ENCODE data around the gene GTF3C4. TPM values are rescaled to one million over a fixed set of nuclear protein-coding genes. Genes with fewer than 3 reads are reported as not detected.

GTF3C4 gene
- polyA plus RNA-seq, 2 of the 4 experiments (the other 2 are of a cell fraction) = 9.0 to 15.4 TPM

DNA sequence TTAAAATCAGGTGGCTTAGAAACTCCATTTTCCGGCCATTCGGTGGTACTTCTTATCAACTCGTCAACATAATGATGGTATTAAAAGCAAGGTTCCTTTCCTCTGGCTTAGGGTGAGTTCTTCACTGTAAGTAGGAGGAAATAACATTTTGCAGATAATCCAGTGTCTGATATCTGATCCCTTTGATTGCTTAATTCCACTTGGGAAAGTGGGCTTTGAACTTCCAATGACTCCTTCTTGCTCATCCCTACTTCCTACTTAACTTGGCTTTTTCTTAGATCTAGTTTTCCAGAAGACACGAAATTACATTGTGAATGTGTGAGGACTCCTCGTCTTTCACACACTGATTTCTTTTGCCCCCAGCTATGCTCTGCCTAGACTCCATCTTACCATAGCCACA is 32.0 kb upstream of the GTF3C4 start:
- DNase-seq (ENCODE audit: low read depth in 1 of 2, low spot score in 1 of 2) (no peak), ATAC-seq (no peak), FAIRE-seq (no peak)
- TF ChIP-seq EHMT2 (IDR thresholded peaks at IDR 0.05; ENCODE audit: low read depth) = no peak
- TF ChIP-seq RARB (CRISPR knock-in tag; IDR thresholded peaks at IDR 0.05) = no peak
- TF ChIP-seq NFE2L2 (conservative IDR thresholded peaks at IDR 0.05; ENCODE audit: low read length) = no peak
- TF ChIP-seq HEYL (CRISPR knock-in tag; IDR thresholded peaks at IDR 0.05) = no peak
- TF ChIP-seq, protein P1, sequence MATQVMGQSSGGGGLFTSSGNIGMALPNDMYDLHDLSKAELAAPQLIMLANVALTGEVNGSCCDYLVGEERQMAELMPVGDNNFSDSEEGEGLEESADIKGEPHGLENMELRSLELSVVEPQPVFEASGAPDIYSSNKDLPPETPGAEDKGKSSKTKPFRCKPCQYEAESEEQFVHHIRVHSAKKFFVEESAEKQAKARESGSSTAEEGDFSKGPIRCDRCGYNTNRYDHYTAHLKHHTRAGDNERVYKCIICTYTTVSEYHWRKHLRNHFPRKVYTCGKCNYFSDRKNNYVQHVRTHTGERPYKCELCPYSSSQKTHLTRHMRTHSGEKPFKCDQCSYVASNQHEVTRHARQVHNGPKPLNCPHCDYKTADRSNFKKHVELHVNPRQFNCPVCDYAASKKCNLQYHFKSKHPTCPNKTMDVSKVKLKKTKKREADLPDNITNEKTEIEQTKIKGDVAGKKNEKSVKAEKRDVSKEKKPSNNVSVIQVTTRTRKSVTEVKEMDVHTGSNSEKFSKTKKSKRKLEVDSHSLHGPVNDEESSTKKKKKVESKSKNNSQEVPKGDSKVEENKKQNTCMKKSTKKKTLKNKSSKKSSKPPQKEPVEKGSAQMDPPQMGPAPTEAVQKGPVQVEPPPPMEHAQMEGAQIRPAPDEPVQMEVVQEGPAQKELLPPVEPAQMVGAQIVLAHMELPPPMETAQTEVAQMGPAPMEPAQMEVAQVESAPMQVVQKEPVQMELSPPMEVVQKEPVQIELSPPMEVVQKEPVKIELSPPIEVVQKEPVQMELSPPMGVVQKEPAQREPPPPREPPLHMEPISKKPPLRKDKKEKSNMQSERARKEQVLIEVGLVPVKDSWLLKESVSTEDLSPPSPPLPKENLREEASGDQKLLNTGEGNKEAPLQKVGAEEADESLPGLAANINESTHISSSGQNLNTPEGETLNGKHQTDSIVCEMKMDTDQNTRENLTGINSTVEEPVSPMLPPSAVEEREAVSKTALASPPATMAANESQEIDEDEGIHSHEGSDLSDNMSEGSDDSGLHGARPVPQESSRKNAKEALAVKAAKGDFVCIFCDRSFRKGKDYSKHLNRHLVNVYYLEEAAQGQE (IDR thresholded peaks at IDR 0.05) = no peak
- TF ChIP-seq, protein P2, sequence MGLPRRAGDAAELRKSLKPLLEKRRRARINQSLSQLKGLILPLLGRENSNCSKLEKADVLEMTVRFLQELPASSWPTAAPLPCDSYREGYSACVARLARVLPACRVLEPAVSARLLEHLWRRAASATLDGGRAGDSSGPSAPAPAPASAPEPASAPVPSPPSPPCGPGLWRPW (IDR thresholded peaks at IDR 0.05) = no peak
- TF ChIP-seq ZSCAN20 (CRISPR knock-in tag; IDR thresholded peaks at IDR 0.05) = no peak
- TF ChIP-seq GATA3 (IDR thresholded peaks at IDR 0.05; ENCODE audit: borderline replicate concordance) = no peak
- H3K27ac ChIP-seq = no peak overlapping the region
- no peaks in the 10 kb centered on the region for H3K9me3 ChIP-seq
- H3K4me2 ChIP-seq = no peak overlapping the region
- 89% methylated on average over 5 of the region's 5 CpGs for WGBS (ENCODE audit: missing lambda C conversion rate)
- no peaks in the 10 kb centered on the region for H3K4me1 ChIP-seq
- CTCF ChIA-PET = interaction anchor here (0.7 to 1.6 kb wide), 2 partner anchors 16 to 80 kb away, joined by 3 read pairs; no protein-coding TSS in a partner anchor
- POLR2A ChIA-PET = no interaction called here
- H3K4me3 ChIP-seq = no peak overlapping the region

DNA sequence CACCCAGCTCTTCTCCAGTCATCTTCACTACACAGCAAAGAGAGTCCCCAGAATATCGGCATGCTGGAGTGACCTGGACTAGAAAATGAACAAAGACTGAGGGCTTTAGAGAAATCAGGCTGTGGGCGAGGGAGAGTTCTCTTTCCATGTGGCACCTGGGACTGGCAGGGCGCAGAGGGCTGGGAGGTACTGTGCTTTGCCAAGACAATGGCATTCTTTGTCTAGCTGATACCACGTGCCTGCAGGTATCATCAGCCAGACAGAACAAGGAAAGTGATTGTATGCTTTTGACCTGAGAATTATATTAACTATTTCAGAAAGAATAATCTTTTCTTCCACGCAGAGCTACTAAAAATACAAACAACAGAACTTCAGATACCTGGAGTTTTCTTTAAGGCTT is 30.9 kb upstream of the GTF3C4 start:
- ATAC-seq (no peak), FAIRE-seq (no peak), DNase-seq (ENCODE audit: low read depth in 1 of 2, low spot score in 1 of 2) (no peak)
- TF ChIP-seq TFCP2L1 (CRISPR knock-in tag; IDR thresholded peaks at IDR 0.05) = no peak
- no peak for TF ChIP-seq FOSL2 (IDR thresholded peaks at IDR 0.05)
- no peak for TF ChIP-seq FOSL2 (CRISPR knock-in tag; IDR thresholded peaks at IDR 0.05)
- no peak for TF ChIP-seq FOXS1 (CRISPR knock-in tag; IDR thresholded peaks at IDR 0.05)
- TF ChIP-seq POLR2A (IDR thresholded peaks at IDR 0.05; ENCODE audit: low read length) = no peak
- no peak for TF ChIP-seq POLR2AphosphoS2 (conservative IDR thresholded peaks at IDR 0.05; ENCODE audit: low read length)
- TF ChIP-seq TP53 (CRISPR knock-in tag; IDR thresholded peaks at IDR 0.05) = no peak
- TF ChIP-seq, protein P1 (IDR thresholded peaks at IDR 0.05) = no peak
- no peak for TF ChIP-seq EP300 (IDR thresholded peaks at IDR 0.05)
- TF ChIP-seq, protein P3, sequence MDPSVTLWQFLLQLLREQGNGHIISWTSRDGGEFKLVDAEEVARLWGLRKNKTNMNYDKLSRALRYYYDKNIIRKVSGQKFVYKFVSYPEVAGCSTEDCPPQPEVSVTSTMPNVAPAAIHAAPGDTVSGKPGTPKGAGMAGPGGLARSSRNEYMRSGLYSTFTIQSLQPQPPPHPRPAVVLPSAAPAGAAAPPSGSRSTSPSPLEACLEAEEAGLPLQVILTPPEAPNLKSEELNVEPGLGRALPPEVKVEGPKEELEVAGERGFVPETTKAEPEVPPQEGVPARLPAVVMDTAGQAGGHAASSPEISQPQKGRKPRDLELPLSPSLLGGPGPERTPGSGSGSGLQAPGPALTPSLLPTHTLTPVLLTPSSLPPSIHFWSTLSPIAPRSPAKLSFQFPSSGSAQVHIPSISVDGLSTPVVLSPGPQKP (IDR thresholded peaks at IDR 0.05; ENCODE audit: low read depth, low read length) = no peak
- TF ChIP-seq CEBPB (IDR thresholded peaks at IDR 0.05) = no peak
- TF ChIP-seq FOSB (CRISPR knock-in tag; IDR thresholded peaks at IDR 0.05) = no peak
- no peak for TF ChIP-seq NPAS2 (CRISPR knock-in tag; IDR thresholded peaks at IDR 0.05; ENCODE audit: borderline replicate concordance)
- TF ChIP-seq HOXB5 (CRISPR knock-in tag; IDR thresholded peaks at IDR 0.05) = no peak
- TF ChIP-seq, protein P4, sequence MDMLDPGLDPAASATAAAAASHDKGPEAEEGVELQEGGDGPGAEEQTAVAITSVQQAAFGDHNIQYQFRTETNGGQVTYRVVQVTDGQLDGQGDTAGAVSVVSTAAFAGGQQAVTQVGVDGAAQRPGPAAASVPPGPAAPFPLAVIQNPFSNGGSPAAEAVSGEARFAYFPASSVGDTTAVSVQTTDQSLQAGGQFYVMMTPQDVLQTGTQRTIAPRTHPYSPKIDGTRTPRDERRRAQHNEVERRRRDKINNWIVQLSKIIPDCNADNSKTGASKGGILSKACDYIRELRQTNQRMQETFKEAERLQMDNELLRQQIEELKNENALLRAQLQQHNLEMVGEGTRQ (IDR thresholded peaks at IDR 0.05) = no peak
- TF ChIP-seq, protein P2 (IDR thresholded peaks at IDR 0.05) = no peak
- TF ChIP-seq, protein P5, sequence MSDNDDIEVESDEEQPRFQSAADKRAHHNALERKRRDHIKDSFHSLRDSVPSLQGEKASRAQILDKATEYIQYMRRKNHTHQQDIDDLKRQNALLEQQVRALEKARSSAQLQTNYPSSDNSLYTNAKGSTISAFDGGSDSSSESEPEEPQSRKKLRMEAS (IDR thresholded peaks at IDR 0.05) = no peak
- Histone ChIP-seq H3K9me3 (no peaks in the 10 kb centered on the region), H3K27ac (no peak overlapping the region), H3K4me2 (no peak overlapping the region), H3K4me1 (no peaks in the 10 kb centered on the region), H3K4me3 (no peak overlapping the region)
- WGBS (ENCODE audit: missing lambda C conversion rate) = 91% methylated on average over 5 of the region's 5 CpGs
- CTCF ChIA-PET = interaction anchor here (0.9 to 1.6 kb wide), 3 partner anchors 14 to 79 kb away, joined by 3 read pairs; no protein-coding TSS in a partner anchor
- POLR2A ChIA-PET = no interaction called here
